ENCODE data around the gene NECAB3.

Gene NECAB3

GRCh38 chr20:33677991-33678702 lies 3.9 kb upstream of the NECAB3 start:
- no peak for DNase-seq (ENCODE audit: low read depth in 2 of 2)

DNA sequence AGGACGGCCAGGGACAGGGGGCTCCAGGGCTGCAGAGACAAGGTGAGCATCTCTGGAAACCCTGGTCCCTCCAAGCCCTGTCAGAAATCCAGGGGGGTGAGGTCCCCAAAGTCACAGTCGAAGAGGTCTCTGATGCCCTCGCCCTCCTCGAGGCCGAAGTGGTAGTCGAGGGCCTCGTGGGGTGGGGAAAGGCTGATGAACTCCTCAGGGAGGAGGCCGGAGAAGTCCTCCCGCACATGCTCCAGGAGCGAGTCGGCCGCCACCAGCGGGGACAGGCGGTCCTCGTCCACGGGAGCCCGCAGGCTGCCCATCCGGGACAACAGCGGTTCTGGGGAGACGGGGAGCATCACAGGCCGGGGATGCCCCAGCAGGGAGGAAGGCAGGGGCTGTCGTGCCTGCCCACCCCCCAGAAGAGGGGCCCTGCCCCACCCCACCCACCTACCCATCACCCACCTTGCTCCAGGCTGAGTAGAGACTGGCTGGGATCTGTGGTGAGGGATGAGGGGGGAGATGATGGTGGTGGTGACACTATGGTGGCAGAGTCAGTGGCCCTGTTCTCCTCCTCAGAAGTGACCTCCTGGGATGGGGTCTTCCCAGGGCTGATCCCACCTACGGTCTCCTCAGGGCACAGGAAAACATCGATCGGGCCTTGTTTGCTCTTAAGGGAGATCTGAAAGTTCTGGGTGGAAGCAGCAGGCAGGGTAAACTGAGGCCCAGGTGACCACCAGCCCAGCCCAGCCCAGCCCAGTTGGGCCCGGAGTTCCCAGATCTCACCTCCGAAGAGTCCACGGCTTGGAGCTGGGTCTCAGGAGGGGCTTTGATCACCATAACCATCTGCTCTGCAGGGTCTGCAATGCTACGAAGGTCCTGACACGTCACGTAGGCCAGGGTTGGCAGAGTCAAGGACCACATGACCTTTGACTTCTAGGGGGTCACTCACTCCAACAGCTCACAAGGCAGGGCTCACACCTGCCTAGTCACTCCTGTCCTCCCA lies 2.7 kb upstream of the NECAB3 start:
- no peak for DNase-seq (ENCODE audit: low read depth in 2 of 2)

- DNase-seq (ENCODE audit: low read depth in 2 of 2) = no peak
Measured at GRCh38 chr20:33676121-33676520, 1.9 kb upstream of the NECAB3 start.

- no peak for DNase-seq (ENCODE audit: low read depth in 2 of 2)
Measured at GRCh38 chr20:33675136-33675959, 1.1 kb upstream of the NECAB3 start.

DNA sequence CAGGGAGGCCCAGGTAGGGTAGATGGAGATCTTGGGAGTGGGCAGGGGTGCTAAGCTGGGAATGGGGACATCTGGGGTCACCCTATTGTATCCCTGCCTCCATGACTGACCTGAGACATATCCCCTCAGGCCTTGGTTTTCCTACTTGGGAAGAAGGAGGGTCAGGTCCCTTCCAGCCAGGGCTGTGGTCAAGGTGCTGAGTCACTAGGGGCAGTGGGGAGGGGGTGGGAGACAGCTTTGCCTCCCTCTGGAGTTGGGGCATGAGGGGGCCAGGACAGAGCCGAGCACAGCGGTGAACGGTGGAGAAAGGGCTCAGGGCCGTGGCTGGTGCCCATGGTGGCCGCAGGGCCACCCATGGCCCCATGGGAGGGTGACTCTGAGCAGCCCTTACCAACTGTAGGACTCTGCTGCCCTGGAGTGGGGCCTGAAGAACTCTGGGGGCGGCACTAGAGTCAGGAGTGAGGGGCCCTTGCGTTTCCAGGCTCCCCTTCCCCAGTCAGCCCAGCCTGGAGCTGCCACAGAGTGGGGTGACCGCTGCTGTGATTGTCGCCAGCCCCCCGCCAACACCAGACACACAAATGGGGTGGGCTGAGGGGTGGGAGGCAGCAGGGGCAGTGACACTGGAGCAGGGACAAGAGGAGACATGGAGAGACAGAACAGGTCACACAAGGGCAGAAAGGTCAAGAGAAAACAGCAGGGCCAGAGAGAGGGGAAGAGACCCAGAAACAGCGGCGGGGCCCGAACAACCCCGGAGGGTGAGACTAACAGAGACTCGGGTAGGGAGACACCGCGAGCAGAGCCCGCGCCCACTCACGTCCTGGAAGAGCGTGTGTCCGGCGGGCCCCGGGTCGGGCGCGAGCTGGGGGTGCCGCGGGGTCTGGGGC lies 576 bp downstream of the NECAB3 start:
- no peak for DNase-seq (ENCODE audit: low read depth in 2 of 2)

DNA sequence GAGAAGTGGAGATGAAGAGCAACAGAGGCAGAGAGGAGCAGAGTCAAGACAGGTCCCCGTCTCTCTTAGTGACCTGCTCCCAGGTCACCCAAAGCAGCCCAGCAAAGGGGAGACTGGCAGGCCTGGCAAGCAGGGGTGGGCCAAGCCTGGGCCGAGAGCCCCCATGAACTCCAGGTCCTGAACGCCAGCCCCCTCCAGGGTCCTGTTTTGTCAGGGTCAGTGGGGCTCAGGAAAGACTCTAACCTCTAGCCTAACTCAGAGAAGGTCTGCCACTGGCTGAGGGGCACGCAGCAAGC lies 1.2 kb downstream of the NECAB3 start:
- no peak for DNase-seq (ENCODE audit: low read depth in 2 of 2)

GRCh38 chr20:33672426-33673113 lies 1.7 kb downstream of the NECAB3 start:
- no peak for DNase-seq (ENCODE audit: low read depth in 2 of 2)

- DNase-seq (ENCODE audit: low read depth in 2 of 2) = no peak
Measured at GRCh38 chr20:33671573-33672288, 2.5 kb downstream of the NECAB3 start.

DNA sequence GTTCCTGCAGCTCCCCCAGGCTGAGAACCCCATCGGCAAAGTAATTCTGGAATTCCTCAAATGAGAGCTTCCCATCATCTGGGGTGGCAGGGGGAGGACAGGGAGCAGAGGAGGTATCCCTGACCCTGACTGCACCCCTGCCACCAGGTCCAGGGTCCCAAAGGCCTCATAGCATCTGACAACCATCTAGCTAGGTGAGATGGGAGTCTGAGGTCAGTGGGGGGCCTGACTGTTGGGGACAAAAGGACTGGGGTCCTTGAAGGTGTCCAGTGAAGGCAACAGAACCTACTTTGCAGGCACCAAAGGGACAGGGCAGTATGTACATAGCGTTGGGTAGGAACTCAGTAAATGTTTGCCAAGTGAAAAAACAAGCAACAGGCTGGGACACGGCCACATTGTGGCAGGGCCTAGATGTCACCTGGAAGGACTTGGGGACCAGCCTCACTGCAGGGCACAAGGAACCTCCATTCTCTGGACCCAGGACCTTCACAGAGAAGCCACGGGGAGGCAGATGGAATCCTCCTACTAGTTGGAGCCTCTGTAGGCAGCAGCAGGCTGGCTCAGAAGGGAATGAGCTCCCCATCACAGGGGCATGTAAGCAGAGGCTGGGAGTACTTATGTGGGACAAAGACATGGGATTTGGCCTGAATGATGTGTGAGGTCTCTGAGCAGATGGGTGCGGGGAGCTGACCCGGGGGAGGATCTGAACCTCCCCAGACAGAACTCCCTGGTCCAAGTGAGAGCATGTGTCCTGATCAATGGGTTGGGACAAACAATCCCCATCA lies 3.3 kb downstream of the NECAB3 start:
- no peak for DNase-seq (ENCODE audit: low read depth in 2 of 2)

- no peak for DNase-seq (ENCODE audit: low read depth in 2 of 2)
Measured at GRCh38 chr20:33669873-33670640, 4.2 kb downstream of the NECAB3 start.

- no peak for DNase-seq (ENCODE audit: low read depth in 2 of 2)
Measured at GRCh38 chr20:33669224-33669623, 5.0 kb downstream of the NECAB3 start.

- DNase-seq (ENCODE audit: low read depth in 2 of 2) = no peak
Measured at GRCh38 chr20:33668466-33669155, 5.6 kb downstream of the NECAB3 start.

DNA sequence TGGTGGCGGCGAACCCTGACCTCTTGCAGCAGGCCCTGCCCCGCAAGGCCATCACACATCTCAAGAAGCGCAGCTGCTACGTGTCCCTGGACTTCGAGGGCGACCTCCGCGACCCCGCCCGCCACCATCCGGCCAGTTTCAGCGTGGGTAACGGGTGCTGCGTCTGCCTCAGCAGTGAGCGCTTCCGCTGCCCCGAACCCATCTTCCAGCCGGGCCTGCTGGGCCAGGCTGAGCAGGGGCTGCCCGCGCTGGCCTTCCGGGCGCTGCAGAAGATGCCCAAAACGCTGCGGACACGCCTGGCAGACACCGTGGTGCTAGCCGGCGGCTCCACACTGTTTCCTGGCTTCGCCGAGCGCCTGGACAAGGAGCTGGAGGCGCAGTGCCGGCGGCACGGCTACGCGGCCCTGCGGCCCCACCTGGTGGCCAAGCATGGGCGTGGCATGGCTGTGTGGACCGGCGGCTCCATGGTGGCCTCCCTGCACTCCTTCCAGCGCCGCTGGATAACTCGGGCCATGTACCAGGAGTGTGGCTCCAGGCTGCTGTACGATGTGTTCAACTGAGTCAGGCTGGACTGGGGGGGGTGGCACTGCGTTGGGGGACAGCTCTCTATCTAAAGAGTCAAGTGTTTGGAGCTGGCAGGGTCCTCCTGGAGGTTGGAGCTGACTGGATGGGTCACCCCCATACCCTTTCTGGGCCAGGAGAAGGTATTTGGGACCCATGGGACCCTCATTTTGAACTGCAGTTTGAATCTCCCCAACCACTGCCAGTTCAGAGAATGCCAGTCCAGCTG lies 6.4 kb downstream of the NECAB3 start:
- DNase-seq (ENCODE audit: low read depth in 2 of 2) = peak; percentile 59 to 75

- DNase-seq (ENCODE audit: low read depth in 2 of 2) = no peak
Measured at GRCh38 chr20:33667245-33667675, 7.0 kb downstream of the NECAB3 start.

GRCh38 chr20:33666293-33667244 lies 7.7 kb downstream of the NECAB3 start, which contains the start of gene ACTL10:
TSS of gene ACTL10 (plus strand) at chr20:33666943. CDS start at chr20:33667498, 555 bp downstream.
- DNase-seq (ENCODE audit: low read depth in 2 of 2) = peak; percentile 71 to 94

GRCh38 chr20:33664762-33665144 lies 9.5 kb downstream of the NECAB3 start:
- DNase-seq (ENCODE audit: low read depth in 2 of 2) = no peak
